CD4-positive, alpha-beta T cell treated with Interleukin-6 for 4 hours (primary cell): ENCODE data around the gene ZNF490.
"Not testable (repeated sequence)": the region's sequence is repeated elsewhere in the genome, so short reads cannot be mapped to it uniquely, and the experiment has no call there.

Source experiments
- DNase-seq: peaks from one replicate; pipeline ENCODE4 v3.0.0-alpha.2; 2020; ENCODE audit warnings: mixed read lengths

ZNF490 gene

DNA sequence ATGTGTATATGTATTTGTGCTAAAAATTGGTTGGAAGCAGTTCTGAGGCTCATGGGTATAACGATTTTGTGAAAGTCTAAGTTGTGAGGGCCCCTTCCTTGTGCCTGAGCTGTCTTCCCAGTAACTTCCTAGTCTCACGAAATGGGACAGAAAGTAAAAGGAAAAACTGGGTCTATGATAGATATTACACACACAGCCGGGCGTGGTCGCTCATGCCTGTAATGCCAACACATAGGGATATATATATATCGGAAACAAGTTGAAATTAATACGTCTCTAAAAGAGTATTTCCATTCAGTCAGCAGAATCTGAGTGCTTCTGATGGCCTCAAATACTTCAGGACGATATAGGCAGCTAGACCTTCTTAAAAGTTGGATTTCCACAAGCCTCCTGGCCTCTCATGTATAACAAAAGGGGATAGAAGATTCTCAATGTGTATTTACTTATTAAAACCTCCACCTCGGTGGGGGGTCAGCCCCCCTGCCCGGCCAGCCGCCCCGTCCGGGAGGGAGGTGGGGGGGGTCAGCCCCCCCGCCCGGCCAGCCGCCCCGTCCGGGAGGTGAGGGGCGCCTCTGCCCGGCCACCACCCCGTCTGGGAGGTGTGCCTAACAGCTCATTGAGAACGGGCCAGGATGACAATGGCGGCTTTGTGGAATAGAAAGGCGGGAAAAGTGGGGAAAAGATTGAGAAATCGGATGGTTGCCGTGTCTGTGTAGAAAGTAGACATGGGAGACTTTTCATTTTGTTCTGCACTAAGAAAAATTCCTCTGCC, 10.8 kb upstream of the ZNF490 start:
- DNase-seq: not testable (repeated sequence)

DNA sequence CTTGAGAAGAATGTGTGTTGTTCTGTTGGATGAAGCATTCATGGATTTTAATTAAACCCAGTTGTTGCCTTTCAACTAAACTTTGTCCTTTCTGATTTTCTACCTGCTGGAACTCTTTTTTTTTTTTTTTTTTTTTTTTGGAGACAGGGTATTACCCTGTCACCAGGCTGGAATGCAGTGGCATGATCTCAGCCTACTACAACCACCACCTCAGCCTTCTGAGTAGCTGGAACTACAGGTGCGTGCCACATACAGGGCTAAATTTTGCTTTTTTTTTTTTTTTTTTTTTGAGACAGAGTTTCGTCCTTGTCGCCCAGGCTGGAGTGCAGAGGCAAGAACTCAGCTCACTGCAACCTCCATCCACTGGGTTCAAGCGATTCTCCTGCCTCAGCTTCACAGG, 7.0 kb upstream of the ZNF490 start:
- no peak for DNase-seq

- no peak for DNase-seq
Measured at GRCh38 chr19:12611361-12611699, 717 bp upstream of the ZNF490 start.

DNA sequence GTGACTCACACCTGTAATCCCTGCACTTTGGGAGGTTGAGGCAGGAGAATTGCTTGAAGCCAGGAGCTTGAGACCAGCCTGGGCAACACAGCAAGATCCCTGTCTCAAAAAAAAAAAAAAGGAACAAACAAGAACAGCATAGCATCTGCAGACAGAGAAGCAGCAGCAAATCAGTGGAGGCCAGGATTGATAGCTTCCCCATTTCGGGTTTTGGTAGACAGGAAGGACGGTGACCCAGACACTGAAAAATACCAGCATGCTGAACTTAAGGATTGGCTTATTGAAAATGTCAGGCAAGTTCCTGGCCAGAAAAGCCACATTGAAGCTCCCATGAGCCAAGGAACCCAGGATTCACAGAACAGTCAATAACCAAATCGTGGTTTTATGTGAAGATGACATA, 3.0 kb downstream of the ZNF490 start:
- DNase-seq: no peak

DNA sequence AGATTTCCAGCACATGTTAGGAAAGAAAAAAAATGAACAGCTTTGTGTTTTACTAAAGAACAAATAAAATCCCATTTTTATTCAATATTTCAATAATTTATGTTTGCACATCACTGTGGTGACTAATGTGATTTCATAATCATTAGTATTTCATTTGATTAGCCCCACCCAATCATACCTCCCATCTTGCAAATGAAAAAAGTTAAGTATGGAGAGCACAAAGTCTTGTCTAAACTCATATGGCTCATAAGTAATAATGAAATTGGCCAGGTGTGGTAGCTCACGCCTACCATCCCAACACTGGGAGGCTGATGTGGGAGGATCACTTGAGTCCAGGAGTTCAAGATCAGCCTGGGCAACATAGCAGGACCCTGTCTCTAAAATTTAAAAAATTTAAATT, 3.8 kb downstream of the ZNF490 start:
- no peak for DNase-seq

- peak; percentile 49 for DNase-seq
Measured at GRCh38 chr19:12603714-12604113, 6.9 kb downstream of the ZNF490 start.

DNA sequence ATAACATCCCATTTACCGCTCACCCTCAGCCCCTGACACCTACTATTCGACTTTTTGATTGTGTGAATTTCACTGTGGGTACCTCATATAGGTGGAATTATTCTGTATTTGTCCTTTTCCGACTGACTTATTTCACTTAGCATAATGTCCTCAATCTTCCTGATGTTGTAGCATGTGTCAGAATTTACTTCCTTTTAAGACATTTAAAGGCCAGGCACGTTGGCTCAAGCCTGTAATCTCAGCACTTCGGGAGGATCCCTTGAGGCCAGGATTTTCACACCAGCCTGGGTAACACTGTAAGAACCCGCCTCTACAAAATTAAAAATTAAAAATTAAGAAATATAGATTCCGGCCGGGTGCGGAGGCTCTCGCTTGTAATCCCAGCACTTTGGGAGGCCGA, 13.0 kb downstream of the ZNF490 start:
- DNase-seq: no peak

- DNase-seq: no peak
Measured at GRCh38 chr19:12596927-12597548, 13.6 kb downstream of the ZNF490 start.

- DNase-seq: no peak
Measured at GRCh38 chr19:12596485-12596884, 14.1 kb downstream of the ZNF490 start.

GRCh38 chr19:12581100-12581499, 29.5 kb downstream of the ZNF490 start:
- no peak for DNase-seq

DNA sequence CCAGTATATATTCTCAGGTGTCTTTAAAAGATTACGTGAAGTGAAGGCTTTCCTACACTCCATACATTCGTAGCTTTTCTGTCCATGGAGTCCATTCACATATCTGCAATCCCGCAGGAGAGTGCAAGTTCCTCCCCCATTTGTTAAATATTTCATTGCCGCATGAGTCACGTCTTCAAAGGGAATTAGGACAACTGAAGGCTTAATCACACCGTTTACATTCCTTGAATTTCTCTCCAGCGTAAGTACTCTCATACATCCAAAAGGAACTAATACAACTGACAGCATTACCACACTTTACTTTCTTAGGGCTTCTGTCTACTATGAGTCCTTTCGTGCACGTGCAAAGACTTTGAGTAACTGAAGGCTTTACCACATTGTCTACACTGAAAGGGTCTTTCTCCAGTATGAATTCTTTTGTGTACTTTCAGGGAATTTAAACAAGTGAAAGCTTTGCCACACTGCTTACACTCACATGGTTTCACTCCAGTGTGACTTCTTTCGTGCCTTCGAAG, 30.4 kb downstream of the ZNF490 start:
- DNase-seq: no peak

DNA sequence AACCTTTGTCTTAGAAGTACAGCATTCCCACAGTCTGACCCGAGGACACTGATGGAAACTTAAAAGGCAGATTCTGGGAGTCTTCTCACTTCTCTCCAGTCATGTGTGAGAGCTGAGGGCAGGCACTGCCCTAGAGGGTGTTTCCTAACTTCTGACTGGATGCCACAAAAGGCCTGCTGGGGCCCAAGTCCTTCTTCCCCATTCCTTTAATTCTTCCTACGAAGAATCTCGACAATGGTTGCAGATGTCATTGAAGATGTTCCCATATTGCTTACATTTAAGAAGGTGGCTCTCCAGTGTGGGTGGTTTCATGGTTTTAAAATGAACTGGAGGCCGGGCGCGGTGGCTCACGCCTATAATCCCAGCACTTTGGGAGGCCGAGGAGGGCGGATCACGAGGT, 32.0 kb downstream of the ZNF490 start:
- no peak for DNase-seq

DNA sequence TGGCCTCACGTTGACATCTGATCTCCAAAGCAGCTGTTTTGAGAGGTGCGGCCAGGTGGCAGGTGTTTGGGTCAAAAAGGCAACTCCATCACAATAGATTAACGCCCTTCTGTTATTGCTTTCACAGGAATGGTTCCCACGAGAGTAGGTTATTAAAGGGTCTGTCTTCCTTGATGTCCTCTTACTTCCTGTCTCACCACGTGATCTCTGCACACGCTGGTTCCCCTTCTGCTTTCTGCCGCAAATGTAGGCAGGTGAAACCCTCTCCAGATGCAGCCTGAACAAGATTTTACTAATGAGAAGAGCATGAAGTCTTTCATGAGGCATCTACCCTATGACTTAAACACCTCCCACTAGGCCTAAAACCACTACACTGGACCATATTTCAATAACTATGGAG, 36.6 kb downstream of the ZNF490 start:
- DNase-seq: peak; percentile 10

DNA sequence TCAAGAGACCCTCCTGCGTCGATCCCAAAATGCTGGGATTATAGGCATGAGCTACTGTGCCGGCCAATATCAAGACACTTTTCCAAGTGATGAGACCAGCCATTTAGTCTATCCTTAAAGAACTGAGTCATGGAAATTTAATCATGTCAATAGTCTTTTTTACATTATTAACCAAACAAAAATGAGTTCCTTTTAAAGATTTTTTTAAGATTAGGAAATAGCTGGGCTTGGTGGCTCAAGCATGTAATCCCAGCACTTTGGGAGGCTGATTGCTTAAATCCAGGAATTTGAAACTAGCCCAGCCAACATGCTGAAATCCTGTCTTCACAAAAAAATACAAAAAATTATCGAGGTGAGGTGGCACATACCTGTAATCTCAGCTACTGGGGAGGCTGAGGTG, 42.7 kb downstream of the ZNF490 start:
- DNase-seq: no peak

DNA sequence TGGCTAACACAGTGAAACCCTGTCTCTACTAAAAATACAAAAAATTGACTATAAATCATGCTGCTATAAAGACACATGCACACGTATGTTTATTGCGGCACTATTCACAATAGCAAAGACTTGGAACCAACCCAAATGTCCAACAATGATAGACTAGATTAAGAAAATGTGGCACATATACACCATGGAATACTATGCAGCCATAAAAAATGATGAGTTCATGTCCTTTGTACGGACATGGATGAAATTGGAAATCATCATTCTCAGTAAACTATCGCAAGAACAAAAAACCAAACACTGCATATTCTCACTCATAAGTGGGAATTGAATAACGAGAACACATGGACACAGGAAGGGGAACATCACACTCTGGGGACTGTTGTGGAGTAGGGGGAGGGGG, 44.2 kb downstream of the ZNF490 start:
- DNase-seq: not testable (repeated sequence)

DNA sequence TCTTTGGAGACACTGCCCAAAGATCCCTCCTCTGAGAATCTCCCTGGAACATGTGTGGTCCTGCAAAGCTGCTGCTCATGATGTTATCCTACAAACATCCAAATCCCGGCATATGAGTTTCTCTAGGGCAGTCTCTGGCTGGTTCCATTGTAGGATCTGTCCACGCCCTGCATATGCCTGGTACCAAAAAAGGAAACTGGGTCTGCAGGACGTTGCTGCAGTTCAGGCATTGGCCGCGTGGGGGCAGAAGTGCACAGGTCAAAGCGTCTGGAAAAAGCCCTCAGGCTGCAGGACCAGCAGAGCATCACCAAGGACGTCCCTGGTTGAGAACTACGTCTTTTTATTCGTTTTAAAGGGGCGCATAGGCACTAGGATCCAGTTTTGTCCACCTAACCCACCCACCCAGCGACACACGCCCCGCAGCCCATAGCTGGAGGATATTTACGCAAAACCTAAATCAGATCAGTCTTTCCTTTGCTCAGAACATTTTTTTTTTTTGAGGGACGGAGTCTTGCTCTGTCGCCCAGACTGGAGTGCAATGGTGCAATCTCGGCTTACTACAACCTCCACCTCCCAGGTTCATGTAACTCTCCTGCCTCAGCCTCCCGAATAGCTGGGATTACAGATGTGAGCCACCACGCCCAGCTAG, 46.5 kb downstream of the ZNF490 start:
- DNase-seq: peak; percentile 93

DNA sequence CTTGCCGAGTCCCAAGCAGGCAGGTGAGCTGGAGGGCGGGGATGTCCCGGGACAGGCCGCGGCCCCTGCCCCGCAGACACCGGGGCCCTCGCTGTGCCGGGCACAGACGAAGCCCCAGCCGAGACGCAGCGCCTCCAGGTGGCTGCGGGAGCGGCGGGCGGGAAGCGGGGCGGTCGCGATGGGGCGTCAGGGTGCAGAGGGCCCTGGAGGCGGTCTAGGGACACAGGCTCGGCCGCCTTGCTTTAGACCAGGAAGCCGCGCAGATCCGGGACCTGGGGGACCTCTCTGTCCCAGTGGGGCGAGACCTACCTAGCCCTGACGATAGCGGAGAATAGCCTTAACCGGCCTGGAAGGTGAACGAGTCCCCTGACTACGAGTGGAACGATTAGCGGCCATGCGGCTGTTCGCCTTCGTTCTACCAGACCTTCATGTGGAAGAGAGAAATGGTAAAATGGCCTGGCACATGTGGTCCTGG, 55.1 kb downstream of the ZNF490 start:
- DNase-seq: no peak

- peak; percentile 93 for DNase-seq
Measured at GRCh38 chr19:12551060-12551832, 59.4 kb downstream of the ZNF490 start, which contains the start of gene ZNF564. ZNF564 (minus strand) TSS chr19:12551482; CDS start chr19:12551332, 150 bp downstream.

DNA sequence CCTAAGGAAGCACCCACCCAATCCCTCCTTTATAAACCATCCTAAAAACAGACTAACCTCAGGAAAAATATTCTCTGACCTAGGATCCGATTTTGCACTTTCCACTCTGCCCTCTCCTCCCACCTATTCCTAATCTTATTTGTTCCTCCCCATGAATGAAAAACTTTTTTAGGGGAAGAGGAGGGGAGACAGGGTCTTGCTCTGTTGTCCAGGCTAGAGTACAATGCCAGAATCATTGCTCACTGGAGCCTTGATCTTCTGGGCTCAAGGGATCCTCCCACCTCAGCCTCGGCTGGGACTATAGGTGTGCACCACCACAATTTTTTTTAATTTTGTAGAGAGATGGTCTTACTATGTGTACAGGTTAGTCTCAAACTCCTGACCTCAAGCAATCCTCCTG, 63.7 kb downstream of the ZNF490 start:
- DNase-seq: no peak

DNA sequence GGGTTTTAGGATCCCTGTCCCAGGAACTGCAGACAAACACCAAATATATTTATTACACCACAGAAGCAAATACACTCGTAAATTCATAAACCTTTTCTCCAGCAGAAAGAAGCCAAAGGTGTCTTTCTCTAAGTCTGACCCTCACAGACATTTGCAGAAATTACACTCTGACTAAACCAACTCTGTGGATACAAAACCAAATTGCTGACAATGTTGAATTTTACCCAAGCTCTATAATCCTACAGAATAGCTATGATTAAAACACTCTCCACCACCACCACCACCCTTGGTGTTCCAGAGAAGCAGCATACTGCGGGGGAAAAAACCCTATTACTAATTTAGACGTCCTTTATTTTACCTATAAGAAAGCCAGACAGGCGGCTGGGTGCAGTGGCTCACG, 64.5 kb downstream of the ZNF490 start:
- no peak for DNase-seq

DNA sequence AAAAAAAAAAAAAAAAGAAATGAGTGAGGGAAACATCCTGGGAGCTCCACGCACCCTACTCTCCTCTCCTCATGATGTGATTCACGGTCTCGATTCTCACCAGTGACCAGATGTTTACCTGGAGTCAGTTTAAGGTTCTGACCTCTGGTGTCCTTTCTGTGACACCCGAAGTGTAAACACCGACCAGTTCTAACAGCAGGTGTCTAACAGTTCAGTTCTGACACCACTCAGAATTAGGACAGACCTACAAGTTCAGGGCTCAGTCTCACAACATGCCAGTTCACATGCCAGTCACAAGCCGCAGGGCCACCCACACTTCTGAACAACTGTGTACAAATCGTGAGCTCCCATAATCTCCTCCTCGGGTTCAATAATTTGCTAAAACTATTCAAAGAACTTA, 65.3 kb downstream of the ZNF490 start:
- no peak for DNase-seq

DNA sequence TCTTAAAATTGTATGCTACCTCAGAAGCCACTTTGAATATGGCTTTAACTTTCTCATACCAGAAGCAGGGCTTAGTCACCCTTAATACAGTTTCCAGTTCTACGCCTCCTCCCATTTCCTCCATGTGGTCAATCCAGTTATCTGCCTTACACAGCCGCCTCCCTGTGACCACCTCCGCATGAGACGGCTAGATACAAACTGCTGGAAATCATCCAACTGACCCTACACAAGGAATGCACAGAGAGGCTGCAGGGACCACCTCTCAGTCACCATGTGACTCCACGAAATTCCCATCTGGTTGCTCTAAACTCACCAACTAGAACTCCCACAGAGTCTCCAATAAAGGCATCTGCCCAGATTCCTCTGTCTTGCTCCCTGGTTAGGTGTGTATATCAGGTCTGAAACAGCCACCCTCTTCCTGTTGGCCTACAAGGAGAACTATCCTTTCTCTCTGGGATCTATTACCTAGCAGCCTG, 66.2 kb downstream of the ZNF490 start:
- no peak for DNase-seq

DNA sequence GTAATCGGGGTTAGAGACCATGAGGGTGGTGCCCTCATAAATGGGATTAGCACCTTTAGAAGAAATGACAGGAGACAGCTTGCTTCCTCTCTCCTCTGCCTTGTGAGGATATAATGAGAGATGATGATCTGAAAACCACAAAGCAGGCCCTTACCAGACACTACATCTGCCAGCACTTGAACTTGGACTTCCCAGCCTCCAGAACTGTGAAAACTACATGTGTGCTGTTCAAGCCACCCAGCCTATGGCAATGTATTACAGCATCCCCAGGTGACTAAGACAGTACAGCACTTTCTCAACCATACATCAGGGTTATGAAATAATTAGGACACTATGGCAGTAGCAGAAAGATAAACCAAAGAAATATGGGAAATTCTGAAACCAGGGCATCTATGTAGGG, 66.8 kb downstream of the ZNF490 start:
- no peak for DNase-seq
